ENCODE results near the gene NGEF. TPM values are rescaled to one million over a fixed set of nuclear protein-coding genes. Genes with fewer than 3 reads are reported as not detected.

Gene NGEF
- total and polyA plus RNA-seq, 7 donors, result 0.13 to 0.51 (median 0.25) TPM; not detected in 1

DNA sequence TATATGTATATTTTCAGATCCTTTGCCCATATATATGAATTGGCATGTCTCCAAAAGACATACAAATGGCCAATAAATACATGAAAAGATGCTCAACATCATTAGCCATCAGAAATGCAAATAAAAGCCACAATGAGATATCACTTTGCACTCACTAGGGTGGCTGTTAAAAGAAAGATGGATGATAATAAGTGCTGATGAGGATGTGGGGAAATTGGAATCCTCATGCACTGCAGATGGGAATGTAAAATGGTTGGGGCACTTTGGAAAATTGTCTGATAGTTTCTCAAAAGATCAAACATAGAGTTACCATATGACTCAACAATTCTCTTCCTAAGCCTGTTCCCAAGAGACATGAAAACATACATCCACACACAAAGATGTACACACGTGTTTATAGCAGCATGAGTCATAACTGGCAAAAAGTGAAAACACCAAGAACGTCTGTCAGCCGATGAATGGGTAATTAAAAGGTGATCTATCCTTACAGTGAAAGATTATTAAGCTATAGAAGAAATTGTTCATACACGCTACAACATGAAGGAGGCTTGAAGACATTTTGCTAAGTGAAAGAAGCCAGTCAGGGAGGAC is 19.7 kb downstream of the NGEF start:
- TF ChIP-seq, protein P1, sequence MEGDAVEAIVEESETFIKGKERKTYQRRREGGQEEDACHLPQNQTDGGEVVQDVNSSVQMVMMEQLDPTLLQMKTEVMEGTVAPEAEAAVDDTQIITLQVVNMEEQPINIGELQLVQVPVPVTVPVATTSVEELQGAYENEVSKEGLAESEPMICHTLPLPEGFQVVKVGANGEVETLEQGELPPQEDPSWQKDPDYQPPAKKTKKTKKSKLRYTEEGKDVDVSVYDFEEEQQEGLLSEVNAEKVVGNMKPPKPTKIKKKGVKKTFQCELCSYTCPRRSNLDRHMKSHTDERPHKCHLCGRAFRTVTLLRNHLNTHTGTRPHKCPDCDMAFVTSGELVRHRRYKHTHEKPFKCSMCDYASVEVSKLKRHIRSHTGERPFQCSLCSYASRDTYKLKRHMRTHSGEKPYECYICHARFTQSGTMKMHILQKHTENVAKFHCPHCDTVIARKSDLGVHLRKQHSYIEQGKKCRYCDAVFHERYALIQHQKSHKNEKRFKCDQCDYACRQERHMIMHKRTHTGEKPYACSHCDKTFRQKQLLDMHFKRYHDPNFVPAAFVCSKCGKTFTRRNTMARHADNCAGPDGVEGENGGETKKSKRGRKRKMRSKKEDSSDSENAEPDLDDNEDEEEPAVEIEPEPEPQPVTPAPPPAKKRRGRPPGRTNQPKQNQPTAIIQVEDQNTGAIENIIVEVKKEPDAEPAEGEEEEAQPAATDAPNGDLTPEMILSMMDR (IDR thresholded peaks at IDR 0.05), result no peak
- ATAC-seq (no peak), DNase-seq (no peak)
- Histone ChIP-seq H3K4me1 (no peaks in the 10 kb centered on the region), H3K36me3 (ENCODE audit: insufficient read depth in 1 of 2, low read depth in 1 of 2) (no peaks in the 10 kb centered on the region), H3K27me3 (ENCODE audit: insufficient read depth in 3 of 3, low read length in 2 of 3) (no peaks in the 10 kb centered on the region), H3K27ac (no peak overlapping the region), H3K9me3 (no peaks in the 10 kb centered on the region), H3K4me3 (no peak overlapping the region)
- 77 to 81% (median 77%) methylated on average over 4 of the region's 4 CpGs for WGBS, 3 donors
- intact Hi-C loops (cut with DNase I), result no loop called here

DNA sequence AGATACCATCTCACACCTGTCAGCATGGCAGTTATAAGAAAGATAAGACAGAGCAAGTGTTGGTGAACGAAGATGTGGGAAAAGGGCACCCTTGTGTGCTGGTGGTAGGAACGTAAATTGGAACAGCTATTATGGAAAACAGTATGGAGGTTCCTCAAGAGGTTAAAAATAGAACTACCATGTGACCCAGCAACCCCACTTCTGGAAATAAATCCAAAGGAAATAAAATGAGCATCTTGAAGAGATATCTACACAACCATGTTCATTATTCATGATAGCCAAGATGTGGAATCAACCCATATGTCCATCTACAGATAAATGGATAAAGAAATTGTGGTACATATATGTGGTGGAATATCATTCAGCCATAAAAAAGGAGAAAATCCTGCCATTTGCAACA is 26.9 kb downstream of the NGEF start:
- Histone ChIP-seq H3K9me3 (peaks cover 7% of the 10 kb centered on the region), H3K27ac (no peak overlapping the region), H3K27me3 (ENCODE audit: insufficient read depth in 3 of 3, low read length in 2 of 3) (peaks cover 0 to 9% (median 5%) of the 10 kb centered on the region in 3 donors), H3K4me1 (no peaks in the 10 kb centered on the region), H3K36me3 (ENCODE audit: insufficient read depth in 1 of 2, low read depth in 1 of 2) (no peaks in the 10 kb centered on the region), H3K4me3 (no peak overlapping the region)
- ATAC-seq (no peak), DNase-seq (no peak)
- TF ChIP-seq, protein P1 (IDR thresholded peaks at IDR 0.05), result no peak
- WGBS, 3 donors, result 88 to 90% (median 89%) methylated on average over 2 of the region's 2 CpGs
- intact Hi-C loops (cut with DNase I), result no loop called here

DNA sequence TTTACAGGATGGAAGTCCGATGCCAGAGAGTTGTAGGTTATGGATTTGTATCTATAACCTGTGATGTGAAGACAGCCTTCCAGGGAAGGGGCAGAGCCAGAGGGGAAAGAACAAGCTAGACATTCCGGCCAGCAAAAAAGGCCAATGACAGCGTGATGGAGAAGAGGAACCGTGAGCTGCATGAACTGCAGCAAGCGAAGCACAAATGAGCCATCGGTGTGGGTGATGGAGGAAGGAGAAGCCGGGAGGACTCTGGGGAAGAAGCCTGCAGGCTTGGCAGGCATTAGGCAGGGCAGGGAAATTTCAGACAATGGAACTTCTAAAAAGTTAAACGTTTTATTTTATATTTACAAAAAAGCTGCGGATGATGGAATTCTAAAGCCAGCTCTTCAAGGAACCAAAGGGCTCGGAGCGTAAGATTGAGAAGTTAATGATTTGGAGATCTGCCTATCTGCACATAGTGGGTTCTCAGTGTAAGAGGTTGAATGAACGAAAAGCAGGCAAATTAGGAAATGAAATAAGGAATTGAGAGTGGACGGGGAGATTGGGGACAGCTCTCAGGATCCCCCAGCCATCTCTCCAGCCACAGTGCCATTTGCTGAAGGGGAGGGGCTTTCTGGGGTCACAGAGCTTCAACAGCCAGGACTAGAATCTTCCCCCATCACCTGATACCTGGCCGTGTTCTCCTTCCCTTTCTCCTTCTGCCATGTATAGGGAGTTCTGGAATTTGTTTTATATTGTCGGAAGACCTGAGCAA is 28.4 kb downstream of the NGEF start:
- DNase-seq (no peak), ATAC-seq (no peak)
- no peaks in the 10 kb centered on the region for H3K36me3 ChIP-seq (ENCODE audit: insufficient read depth in 1 of 2, low read depth in 1 of 2)
- H3K4me1 ChIP-seq, result no peaks in the 10 kb centered on the region
- no peak overlapping the region for H3K27ac ChIP-seq
- peaks cover 0 to 14% (median 5%) of the 10 kb centered on the region in 3 donors for H3K27me3 ChIP-seq (ENCODE audit: insufficient read depth in 3 of 3, low read length in 2 of 3)
- intact Hi-C loops (cut with DNase I), result no loop called here
- H3K4me3 ChIP-seq, result no peak overlapping the region
- peaks cover 7% of the 10 kb centered on the region for H3K9me3 ChIP-seq
- 81 to 86% (median 84%) methylated on average over 15 of the region's 15 CpGs for WGBS, 3 donors
- TF ChIP-seq, protein P1 (IDR thresholded peaks at IDR 0.05), result no peak

DNA sequence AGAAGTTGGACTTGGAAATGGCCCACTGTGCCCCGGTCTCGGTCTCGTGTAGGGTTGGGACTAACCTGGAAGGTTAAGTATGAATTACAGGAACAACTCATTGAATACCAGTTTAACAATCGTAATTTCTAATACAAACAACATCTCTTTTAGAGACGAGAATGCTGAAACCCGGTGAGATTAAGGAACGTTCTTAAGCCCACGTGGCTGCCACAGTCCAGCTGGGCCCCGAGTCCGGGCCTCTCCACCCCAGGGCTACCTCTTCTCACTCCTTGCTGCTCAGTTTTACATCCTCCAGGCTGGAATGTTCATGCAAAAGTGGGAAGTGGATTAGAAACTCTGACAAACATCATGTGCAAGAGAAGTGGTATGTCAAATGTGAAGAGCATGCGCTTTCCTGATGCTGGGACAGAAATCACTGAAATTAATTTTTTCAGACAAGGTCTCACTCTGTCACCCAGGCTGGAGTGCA is 29.4 kb downstream of the NGEF start:
- DNase-seq (no peak), ATAC-seq (no peak)
- H3K4me3 ChIP-seq, result no peak overlapping the region
- peaks cover 7% of the 10 kb centered on the region for H3K9me3 ChIP-seq
- no peaks in the 10 kb centered on the region for H3K4me1 ChIP-seq
- intact Hi-C loops (cut with DNase I), result no loop called here
- no peaks in the 10 kb centered on the region for H3K36me3 ChIP-seq (ENCODE audit: insufficient read depth in 1 of 2, low read depth in 1 of 2)
- 42 to 54% (median 46%) methylated on average over 11 of the region's 11 CpGs for WGBS, 3 donors
- peaks cover 0 to 14% (median 6%) of the 10 kb centered on the region in 3 donors for H3K27me3 ChIP-seq (ENCODE audit: insufficient read depth in 3 of 3, low read length in 2 of 3)
- TF ChIP-seq, protein P1 (IDR thresholded peaks at IDR 0.05), result no peak
- no peak overlapping the region for H3K27ac ChIP-seq

All from psoas muscle (tissue), 8 donors.